ENCODE results near the gene PLIN5.

GRCh38 chr19:4516939-4517300 is 18.1 kb downstream of the PLIN5 start:
- TF ChIP-seq EP300 (IDR thresholded peaks at IDR 0.05; ENCODE audit: borderline replicate concordance in 1 of 2, low read depth in 2 of 2, low read length in 2 of 2) (no peak), NANOG (IDR thresholded peaks at IDR 0.05; ENCODE audit: insufficient read depth, low read depth, low read length, poor library complexity, severe bottlenecking) (no peak), SP1 (IDR thresholded peaks at IDR 0.05; ENCODE audit: low read depth, low read length) (no peak), KDM1A (IDR thresholded peaks at IDR 0.05; ENCODE audit: borderline replicate concordance, low read length) (no peak), POLR2AphosphoS5 (IDR thresholded peaks at IDR 0.05; ENCODE audit: low read depth, low read length) (no peak)
